ENCODE results near the gene CRELD1. TPM values are rescaled to one million over a fixed set of nuclear protein-coding genes. Genes with fewer than 3 reads are reported as not detected.
A peak's percentile ranks its signal among the peaks of the same experiment; 100 is the strongest.

The CRELD1 gene
- total and polyA plus RNA-seq, 2 of the 13 experiments (the other 11 are each of a cell fraction or from before 2014, with no cell fraction given) = 27.1 to 61.9 TPM

- H3K4me1 ChIP-seq (ENCODE audit: insufficient read depth, low read length) = peaks cover 53% of the 10 kb centered on the region
- no peaks in the 10 kb centered on the region for H3K9me3 ChIP-seq (ENCODE audit: low read length)
- ChIA-PET CTCF (ENCODE audit: low intra/inter-chr PET ratio, low total read pairs) (no interaction called here), POLR2A (no interaction called here)
- no peak within 1 kb of the TSS for H2AFZ ChIP-seq (ENCODE audit: low read length)
- no peak for DNase-seq (ENCODE audit: low spot score)
- no peaks in the 10 kb centered on the region; a peak in 2 of 5 replicates for H3K36me3 ChIP-seq (replicated peaks in 1 of 2; ENCODE audit: control insufficient read depth in 1 of 2, insufficient read depth in 2 of 2, low read length in 2 of 2)
- no peak for ATAC-seq
- no TSS peak for BruUV-seq (replicated peaks)
- no peak within 1 kb of the TSS for H3K9ac ChIP-seq (ENCODE audit: insufficient read depth, low read depth, low read length)
- in situ Hi-C loops (cut with HindIII; ENCODE audit: extremely low pct_ligation_motif_present, low pct_unique_long_range_greater_than_20kb) = no loop called here
- H3K27ac ChIP-seq (ENCODE audit: extremely low read length, insufficient read depth, low read length) = no peak within 1 kb of the TSS
- H3K4me2 ChIP-seq (ENCODE audit: low read depth, low read length) = no peak within 1 kb of the TSS
- peaks cover 3% of the 10 kb centered on the region for H3K79me2 ChIP-seq (ENCODE audit: insufficient read depth, low read length)
- intact Hi-C loops (cut with micrococcal nuclease; ENCODE audit: unreplicated experiment) = no loop called here
- no peak for FAIRE-seq
- no peaks in the 10 kb centered on the region for H3K27me3 ChIP-seq (ENCODE audit: control insufficient read depth in 1 of 2, insufficient read depth in 2 of 2, low read length in 2 of 2)
- WGBS (ENCODE audit: low lambda C conversion rate) = 98% methylated on average over 49 of the region's 52 CpGs
- no peak within 1 kb of the TSS for H3K4me3 ChIP-seq (replicated peaks in 1 of 3; ENCODE audit: insufficient read depth in 1 of 3, low read depth in 2 of 3, low read length in 3 of 3)
- H4K20me1 ChIP-seq (ENCODE audit: insufficient read depth, low read length) = no peaks in the 10 kb centered on the region
- TF ChIP-seq ZBTB44 (CRISPR knock-in tag; IDR thresholded peaks at IDR 0.05) (no peak), ZNF333 (CRISPR knock-in tag; IDR thresholded peaks at IDR 0.05; ENCODE audit: borderline replicate concordance) (no peak), ZNF280B (CRISPR knock-in tag; IDR thresholded peaks at IDR 0.05; ENCODE audit: borderline replicate concordance) (no peak), TBX3 (IDR thresholded peaks at IDR 0.05; ENCODE audit: borderline replicate concordance) (no peak), RBFOX2 (IDR thresholded peaks at IDR 0.05; ENCODE audit: low read depth, low read length) (peak; percentile 70), ZNF569 (CRISPR knock-in tag; IDR thresholded peaks at IDR 0.05; ENCODE audit: borderline replicate concordance) (no peak), HOMEZ (CRISPR knock-in tag; IDR thresholded peaks at IDR 0.05; ENCODE audit: low read depth) (no peak), TFAP4 (IDR thresholded peaks at IDR 0.05; ENCODE audit: borderline replicate concordance, low read depth) (no peak), ZNF260 (CRISPR knock-in tag; IDR thresholded peaks at IDR 0.05; ENCODE audit: borderline replicate concordance, low read depth) (no peak), CREBL2 (CRISPR knock-in tag; IDR thresholded peaks at IDR 0.05; ENCODE audit: borderline replicate concordance) (no peak), NFRKB (IDR thresholded peaks at IDR 0.05) (no peak), AGO2 (optimal IDR thresholded peaks at IDR 0.05; ENCODE audit: low read depth, low read length) (peak; percentile 84), MXD4 (CRISPR knock-in tag; IDR thresholded peaks at IDR 0.05) (no peak), ATF7 (IDR thresholded peaks at IDR 0.05) (peak; percentile 87), ATF7 (CRISPR knock-in tag; IDR thresholded peaks at IDR 0.05) (no peak), ZFP82 (CRISPR knock-in tag; IDR thresholded peaks at IDR 0.05; ENCODE audit: borderline replicate concordance) (no peak), DDIT3 (CRISPR knock-in tag; IDR thresholded peaks at IDR 0.05) (no peak), ZNF720 (CRISPR knock-in tag; IDR thresholded peaks at IDR 0.05) (no peak), NKX3-1 (CRISPR knock-in tag; IDR thresholded peaks at IDR 0.05) (no peak)
Measured at GRCh38 chr3:9951962-9952805, 18.6 kb downstream of the CRELD1 start, which contains the start of gene PRRT3. TSS of gene PRRT3 (minus strand) at chr3:9952408. CDS start at chr3:9950115, 2,293 bp downstream.
